DOHH2 (cell line): Measurements from ENCODE around the gene QTRT2.

ENCODE experiments used
- EZH2phosphoT487 ChIP-seq: fragments of 200-600 bp; sonication (generic); IDR thresholded peaks from 2 replicates; pipeline ENCODE4 v1.6.1; 2017; ENCODE audit warnings: borderline replicate concordance, mild to moderate bottlenecking, antibody characterized with exemption, low read length, moderate library complexity, mixed read lengths
- TF ChIP-seq, protein P1 (sequence below): fragments of 200-600 bp; sonication (generic); IDR thresholded peaks from one replicate; pipeline ENCODE4 v1.5.1; 2014; ENCODE audit warnings: antibody characterized with exemption, mild to moderate bottlenecking, low read depth, low read length; ENCODE audit not compliant: poor library complexity, severe bottlenecking

DNA sequence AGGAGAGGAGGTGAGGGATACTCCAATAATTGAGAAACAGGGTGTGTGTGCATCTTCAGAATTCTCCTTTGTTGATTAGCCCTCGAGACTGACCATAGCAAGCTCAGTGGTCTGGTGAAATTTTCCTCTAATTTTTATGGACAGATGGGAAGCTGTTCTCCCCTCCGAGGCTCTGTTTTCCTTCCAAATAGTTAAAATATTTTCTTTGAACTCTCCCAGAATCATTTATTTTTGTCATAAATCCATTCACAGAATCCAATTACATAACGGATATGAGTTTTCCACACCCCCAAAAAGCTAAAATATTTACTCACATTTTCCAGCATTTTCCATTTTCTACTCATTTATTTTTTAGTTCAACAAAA is 36.5 kb downstream of the QTRT2 start:
- TF ChIP-seq, protein P1, sequence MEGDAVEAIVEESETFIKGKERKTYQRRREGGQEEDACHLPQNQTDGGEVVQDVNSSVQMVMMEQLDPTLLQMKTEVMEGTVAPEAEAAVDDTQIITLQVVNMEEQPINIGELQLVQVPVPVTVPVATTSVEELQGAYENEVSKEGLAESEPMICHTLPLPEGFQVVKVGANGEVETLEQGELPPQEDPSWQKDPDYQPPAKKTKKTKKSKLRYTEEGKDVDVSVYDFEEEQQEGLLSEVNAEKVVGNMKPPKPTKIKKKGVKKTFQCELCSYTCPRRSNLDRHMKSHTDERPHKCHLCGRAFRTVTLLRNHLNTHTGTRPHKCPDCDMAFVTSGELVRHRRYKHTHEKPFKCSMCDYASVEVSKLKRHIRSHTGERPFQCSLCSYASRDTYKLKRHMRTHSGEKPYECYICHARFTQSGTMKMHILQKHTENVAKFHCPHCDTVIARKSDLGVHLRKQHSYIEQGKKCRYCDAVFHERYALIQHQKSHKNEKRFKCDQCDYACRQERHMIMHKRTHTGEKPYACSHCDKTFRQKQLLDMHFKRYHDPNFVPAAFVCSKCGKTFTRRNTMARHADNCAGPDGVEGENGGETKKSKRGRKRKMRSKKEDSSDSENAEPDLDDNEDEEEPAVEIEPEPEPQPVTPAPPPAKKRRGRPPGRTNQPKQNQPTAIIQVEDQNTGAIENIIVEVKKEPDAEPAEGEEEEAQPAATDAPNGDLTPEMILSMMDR = no peak
- TF ChIP-seq EZH2phosphoT487 = no peak
